Left ventricle myocardium inferior (tissue), 1 donor: ENCODE results near the gene HPCAL1. TPM values are rescaled to one million over a fixed set of nuclear protein-coding genes. Genes with fewer than 3 reads are reported as not detected.

ENCODE experiments used
- DNase-seq: peaks from one replicate; pipeline ENCODE4 v3.0.0-alpha.2; 2020
- H3K27ac ChIP-seq: fragments of 200-600 bp; replicated peaks from 2 replicates; pipeline ENCODE4 v1.8.0; 2021
- H3K27me3 ChIP-seq: fragments of 200-600 bp; 2 replicates; pipeline ENCODE4 v1.8.0; 2021; ENCODE audit warnings: low read depth
- H3K36me3 ChIP-seq: fragments of 200-600 bp; 2 replicates; pipeline ENCODE4 v1.8.0; 2021
- H3K4me1 ChIP-seq: fragments of 200-600 bp; 2 replicates; pipeline ENCODE4 v1.8.0; 2021
- H3K4me3 ChIP-seq: fragments of 200-600 bp; 2 replicates; pipeline ENCODE4 v1.8.0; 2021; ENCODE audit warnings: mild to moderate bottlenecking, moderate library complexity
- H3K9me3 ChIP-seq: fragments of 200-600 bp; replicated peaks from 2 replicates; pipeline ENCODE4 v1.8.0; 2021
- intact Hi-C: fragments of 100-400 bp; cut with micrococcal nuclease; formaldehyde crosslinking; loops from one replicate; pipeline ENCODE4 v1.11.0; 2022
- total RNA-seq: library from RNA; stranded (reverse); fragmentation: NEBNext Ultra II Directional; extraction: Animal tissue kit (Norgen Biotek cat#: 25700); gene quantifications from one replicate; pipeline ENCODE4 v1.2.1, GENCODE V29; 2021
- TF ChIP-seq, protein P1 (sequence below): fragments of 200-600 bp; IDR thresholded peaks from 2 replicates; pipeline ENCODE4 v1.8.0; 2021; ENCODE audit warnings: antibody characterized with exemption, mild to moderate bottlenecking, borderline replicate concordance
- donor health status: DM: no; HTN: yes; CAD: no; lungs with severe emphysema.

HPCAL1 gene
- total RNA-seq, 1 donor from 2014 or later, result 29.4 TPM

DNA sequence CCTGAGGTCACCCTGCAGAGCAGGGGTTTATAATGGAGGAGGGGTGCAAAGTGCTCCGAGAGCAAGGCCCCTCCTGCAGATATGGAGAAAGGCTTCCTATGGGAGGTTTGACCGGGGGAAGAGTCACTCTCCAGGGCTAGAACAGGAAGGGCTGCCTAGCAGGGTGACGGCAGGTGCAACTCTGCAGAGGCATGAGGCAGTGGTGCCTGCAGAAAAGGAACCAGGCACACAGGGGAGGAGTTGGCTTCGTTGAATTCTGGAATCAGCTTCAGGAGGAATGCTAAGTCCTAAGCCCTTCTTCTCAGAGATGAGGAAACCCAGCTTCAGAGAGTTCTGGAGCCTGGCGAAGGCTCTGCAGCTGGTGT lies 17.5 kb upstream of the HPCAL1 start:
- no peaks in the 10 kb centered on the region for H3K36me3 ChIP-seq
- no peaks in the 10 kb centered on the region for H3K27me3 ChIP-seq
- no peaks in the 10 kb centered on the region for H3K9me3 ChIP-seq
- no peak for DNase-seq
- peaks cover 24% of the 10 kb centered on the region for H3K4me1 ChIP-seq
- TF ChIP-seq, protein P1, sequence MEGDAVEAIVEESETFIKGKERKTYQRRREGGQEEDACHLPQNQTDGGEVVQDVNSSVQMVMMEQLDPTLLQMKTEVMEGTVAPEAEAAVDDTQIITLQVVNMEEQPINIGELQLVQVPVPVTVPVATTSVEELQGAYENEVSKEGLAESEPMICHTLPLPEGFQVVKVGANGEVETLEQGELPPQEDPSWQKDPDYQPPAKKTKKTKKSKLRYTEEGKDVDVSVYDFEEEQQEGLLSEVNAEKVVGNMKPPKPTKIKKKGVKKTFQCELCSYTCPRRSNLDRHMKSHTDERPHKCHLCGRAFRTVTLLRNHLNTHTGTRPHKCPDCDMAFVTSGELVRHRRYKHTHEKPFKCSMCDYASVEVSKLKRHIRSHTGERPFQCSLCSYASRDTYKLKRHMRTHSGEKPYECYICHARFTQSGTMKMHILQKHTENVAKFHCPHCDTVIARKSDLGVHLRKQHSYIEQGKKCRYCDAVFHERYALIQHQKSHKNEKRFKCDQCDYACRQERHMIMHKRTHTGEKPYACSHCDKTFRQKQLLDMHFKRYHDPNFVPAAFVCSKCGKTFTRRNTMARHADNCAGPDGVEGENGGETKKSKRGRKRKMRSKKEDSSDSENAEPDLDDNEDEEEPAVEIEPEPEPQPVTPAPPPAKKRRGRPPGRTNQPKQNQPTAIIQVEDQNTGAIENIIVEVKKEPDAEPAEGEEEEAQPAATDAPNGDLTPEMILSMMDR, result no peak
- H3K4me3 ChIP-seq, result no peak overlapping the region
- H3K27ac ChIP-seq, result peak overlapping the region; percentile 66
- intact Hi-C loops, result no loop called here

DNA sequence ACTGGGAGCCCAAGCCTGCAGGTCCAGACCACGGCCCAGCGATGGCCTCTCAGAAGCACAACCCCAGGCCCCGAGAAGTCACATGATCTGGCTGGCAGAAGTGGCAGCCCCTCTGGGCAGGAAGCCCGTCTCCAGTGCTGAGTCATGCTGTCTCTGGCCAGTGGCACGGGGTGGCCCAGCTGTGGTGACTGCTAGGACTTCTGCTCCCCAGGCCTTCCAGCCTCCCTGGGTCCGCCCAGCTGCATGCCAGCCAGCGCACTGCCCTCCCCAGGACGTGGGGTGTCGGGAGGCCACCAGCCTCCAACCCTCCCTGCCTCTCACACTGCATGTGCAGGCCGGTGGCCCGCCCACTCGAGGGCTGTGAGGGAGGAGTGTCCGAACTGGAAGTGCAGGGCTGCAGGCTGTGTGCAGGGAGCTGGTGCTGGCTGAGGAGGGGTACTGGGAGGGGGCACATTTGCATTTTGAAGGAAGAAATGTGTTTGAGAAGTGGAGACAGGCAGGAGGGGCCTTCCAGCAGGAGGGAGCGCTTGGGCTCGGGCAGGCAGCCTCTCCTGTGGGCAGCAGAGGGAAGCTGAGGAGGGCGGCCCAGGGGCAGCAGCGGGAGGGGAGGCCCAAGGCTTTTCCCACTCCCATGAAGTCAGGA lies 17.0 kb upstream of the HPCAL1 start:
- Histone ChIP-seq H3K27ac (peak overlapping the region; percentile 66), H3K9me3 (no peaks in the 10 kb centered on the region), H3K27me3 (no peaks in the 10 kb centered on the region), H3K36me3 (no peaks in the 10 kb centered on the region), H3K4me3 (no peak overlapping the region), H3K4me1 (peaks cover 24% of the 10 kb centered on the region)
- intact Hi-C loops, result no loop called here
- TF ChIP-seq, protein P1, result no peak
- DNase-seq, result peak; percentile 78

DNA sequence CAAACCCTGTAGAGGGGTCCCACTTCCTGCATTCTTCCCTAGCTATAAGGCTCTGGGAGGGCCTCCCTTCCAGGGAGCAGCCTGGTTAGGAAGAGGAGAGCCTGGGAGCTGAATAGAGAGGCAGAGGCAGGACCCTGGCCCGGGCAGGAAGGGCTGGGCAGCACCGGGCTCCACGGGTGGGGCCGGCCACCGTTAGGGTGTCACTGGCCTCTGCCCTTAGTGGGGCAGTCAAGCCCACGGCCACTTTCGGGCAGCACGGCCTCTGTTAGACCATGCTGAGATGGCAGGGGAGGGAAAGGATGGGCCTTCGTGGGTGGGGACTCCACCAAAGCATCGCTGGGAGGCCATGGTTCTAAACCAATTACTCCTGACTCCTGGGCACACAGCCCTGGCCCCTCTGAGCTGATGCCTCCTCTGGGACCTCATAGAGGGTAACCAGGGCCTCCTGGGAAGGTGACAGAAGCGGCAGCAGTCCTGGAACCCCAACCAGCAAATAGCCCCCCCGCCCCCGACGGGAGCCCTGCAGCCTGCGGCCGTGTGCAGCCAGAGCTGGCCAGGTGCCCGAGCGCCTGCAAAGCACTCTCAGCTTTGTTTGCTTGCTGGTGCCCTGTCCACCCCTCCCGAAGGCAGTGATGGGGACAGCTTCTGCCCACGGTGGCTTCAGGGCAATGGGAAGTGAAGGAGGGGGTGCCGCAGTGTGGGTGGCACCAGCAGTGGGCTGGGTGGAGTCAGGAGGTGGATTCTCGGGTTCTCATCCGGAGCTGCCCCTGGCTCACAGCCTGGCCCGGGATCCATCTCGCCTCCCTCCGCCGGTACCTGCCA lies 16.3 kb upstream of the HPCAL1 start:
- peak; percentile 44 for DNase-seq

DNA sequence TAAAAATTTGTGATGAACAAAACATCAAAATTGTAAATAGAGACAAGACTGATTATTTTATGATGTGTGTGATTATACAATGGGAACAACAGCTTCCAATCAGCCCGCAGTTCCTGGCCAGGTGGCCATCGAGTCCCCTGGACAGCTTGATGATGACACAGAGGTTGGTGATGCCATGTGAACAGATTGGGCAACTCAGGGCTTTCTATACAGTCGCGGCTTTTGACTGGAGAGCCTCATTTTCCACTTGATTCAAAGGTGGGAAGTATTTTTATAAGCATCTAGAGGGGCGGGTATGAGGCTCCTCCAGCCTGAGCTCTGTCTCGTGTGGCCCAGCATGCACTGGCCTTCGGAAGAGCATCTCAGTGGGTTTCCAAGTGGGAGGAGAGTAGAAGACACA lies 14.9 kb upstream of the HPCAL1 start:
- intact Hi-C loops, result no loop called here

More for the DNA sequence above, 16.3 kb upstream of the HPCAL1 start:
- TF ChIP-seq, protein P1, result no peak
- no peaks in the 10 kb centered on the region for H3K36me3 ChIP-seq
- H3K4me1 ChIP-seq, result peaks cover 24% of the 10 kb centered on the region
- intact Hi-C loops, result no loop called here
- no peaks in the 10 kb centered on the region for H3K27me3 ChIP-seq
- H3K27ac ChIP-seq, result peak overlapping the region; percentile 66
- H3K4me3 ChIP-seq, result no peak overlapping the region
- no peaks in the 10 kb centered on the region for H3K9me3 ChIP-seq

DNA sequence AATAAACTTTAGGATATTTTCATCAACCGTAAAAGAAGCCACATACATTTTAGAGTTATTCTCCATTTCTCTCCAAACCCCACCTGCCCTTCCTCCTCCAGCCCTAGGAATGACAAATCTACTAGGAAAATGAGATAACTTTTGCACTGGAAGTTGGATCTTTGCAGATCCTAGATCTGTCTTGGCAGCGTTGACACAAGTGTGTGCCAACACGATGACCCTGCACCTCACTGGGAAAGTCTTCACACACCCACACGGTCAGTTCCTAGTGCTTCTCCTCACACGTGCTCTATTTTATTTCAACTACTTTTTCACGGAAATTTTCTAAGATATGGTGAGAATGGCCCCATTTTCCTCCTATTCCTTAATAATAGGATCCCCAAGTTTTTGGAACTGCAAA lies 14.1 kb upstream of the HPCAL1 start:
- Histone ChIP-seq H3K9me3 (peaks cover 2% of the 10 kb centered on the region), H3K27ac (no peak overlapping the region), H3K4me1 (peaks cover 24% of the 10 kb centered on the region), H3K4me3 (no peak overlapping the region), H3K27me3 (no peaks in the 10 kb centered on the region), H3K36me3 (no peaks in the 10 kb centered on the region)
- TF ChIP-seq, protein P1, result no peak
- intact Hi-C loops, result no loop called here
- DNase-seq, result no peak

More for the DNA sequence above, 14.9 kb upstream of the HPCAL1 start:
- Histone ChIP-seq H3K4me1 (peaks cover 24% of the 10 kb centered on the region), H3K27ac (no peak overlapping the region), H3K9me3 (no peaks in the 10 kb centered on the region), H3K36me3 (no peaks in the 10 kb centered on the region), H3K4me3 (no peak overlapping the region), H3K27me3 (no peaks in the 10 kb centered on the region)
- DNase-seq, result no peak
- TF ChIP-seq, protein P1, result no peak
